Left lobe of liver (tissue), 2 donors: Measurements from ENCODE around the gene SETBP1. TPM values are rescaled to one million over a fixed set of nuclear protein-coding genes. Genes with fewer than 3 reads are reported as not detected.

Experiments used
- ATAC-seq: fragments of 200-7000 bp; cut with Tn5 transposase; one replicate; pipeline ENCODE4 v1.9.1; 2020; ENCODE audit warnings: mild to moderate bottlenecking, moderate library complexity
- DNase-seq: peaks from one replicate; pipeline ENCODE4 v3.0.0-alpha.2; 2020; ENCODE audit warnings: low spot score
- total RNA-seq: library from RNA; stranded (reverse); gene quantifications from one replicate; pipeline ENCODE4 v1.2.1, GENCODE V29; 2021
- donor health status: DM: no; HTN: no; CAD: no; lungs with moderate emphysema.
- donor health status: DM: no; HTN: yes; CAD: no.

The SETBP1 gene
- total RNA-seq, 1 donor from 2014 or later = 17.3 TPM

DNA sequence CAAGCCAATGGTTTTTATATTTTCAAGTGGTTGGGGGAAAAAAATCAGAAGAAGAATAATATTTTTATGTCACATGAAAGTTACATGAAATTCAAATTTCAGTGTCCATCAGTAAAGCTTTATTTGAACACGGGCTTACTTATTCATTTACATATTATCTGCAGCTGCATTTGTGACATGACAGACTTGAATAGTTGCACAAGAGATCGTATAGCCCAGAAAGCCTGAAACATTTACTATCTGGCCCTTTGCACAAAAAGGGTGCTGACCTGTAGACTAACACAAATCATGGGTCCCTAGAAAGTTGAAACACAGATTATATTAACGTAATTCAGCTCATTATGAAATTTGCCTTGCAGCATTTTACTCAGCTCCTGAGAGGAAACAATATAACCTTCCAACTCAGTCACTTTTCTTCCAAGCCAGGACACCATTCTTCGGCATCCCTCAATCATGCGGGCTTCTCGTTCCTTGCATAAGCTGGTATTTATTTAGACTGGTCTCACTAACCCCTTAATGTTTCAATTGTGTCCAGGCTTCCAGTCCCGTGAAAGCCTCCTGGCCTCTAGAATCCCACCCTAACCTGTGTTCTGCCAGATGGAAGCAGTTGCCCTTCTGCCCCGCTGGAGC lies 402.7 kb downstream of the SETBP1 start:
- no peak for DNase-seq
- no peak for ATAC-seq

DNA sequence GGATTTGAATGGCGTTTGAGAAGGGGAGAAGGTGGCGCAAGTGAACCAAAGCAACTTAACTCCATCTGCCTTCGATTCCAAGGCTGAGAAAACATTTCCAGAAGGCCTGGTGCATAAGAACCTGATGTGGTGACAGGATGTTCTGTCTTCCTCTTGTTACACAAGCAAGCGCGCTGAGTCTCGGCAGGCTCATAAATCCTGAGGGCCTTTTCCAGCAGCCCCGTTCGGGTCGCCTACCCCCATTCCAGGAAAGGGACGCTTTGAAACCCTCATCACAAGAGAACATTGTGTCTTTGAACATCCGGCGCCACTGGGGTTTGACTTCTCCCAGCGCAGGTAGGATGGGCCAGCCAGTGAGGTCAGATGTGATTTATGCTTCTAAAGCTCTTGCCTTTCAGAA lies 403.5 kb downstream of the SETBP1 start:
- DNase-seq = no peak
- no peak for ATAC-seq

DNA sequence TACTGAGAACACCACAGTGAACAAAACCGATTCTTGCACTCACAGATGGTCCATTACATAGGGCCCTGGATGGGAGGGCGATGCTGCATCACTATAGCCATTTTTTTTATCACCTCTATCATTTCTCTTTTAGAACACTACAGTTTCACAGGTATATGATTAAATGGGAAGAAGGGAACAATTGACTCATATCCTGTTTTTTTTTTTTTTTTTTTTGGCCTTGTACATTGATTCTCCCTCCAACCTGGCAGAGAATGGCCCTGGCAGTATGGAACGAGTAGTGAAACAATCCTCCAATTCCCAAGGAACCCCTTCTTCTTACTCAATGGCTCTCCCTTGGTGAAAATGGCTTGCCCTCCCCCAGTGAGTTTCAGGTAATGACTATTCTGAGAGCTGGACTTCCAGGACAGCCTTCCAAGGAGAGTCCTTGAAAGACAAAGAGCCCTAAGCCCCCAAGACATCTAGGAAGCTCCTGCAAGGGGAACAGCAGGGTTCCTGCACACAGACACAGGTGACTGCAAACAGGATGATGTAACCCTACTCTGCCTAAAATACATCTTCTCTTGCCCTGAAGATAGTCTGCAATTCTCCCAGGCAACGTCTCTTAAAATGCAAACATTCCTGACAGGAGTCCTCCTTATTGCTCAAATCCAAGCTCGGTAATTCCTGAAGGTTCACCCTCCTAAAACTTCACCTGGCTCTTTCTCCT lies 405.4 kb downstream of the SETBP1 start:
- no peak for ATAC-seq
- no peak for DNase-seq

DNA sequence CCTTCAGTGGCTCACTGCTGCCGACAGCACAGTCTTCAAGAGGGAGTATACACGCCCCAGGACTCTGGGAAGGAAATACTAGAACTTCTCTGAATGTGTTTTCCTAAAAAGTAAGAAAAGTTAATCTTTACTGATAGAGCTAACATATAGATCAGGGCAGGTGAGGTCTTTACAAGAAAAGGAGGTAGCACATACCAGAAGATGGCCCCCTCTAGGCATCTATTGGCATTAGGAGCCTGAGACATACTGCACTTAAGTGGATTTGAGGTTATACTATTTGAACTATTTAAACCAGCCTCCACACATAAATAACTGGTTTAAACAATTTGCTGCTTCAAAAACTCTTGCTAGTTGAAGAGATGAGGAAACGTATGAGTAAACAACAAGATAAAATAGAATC lies 406.1 kb downstream of the SETBP1 start:
- no peak for ATAC-seq
- no peak for DNase-seq

DNA sequence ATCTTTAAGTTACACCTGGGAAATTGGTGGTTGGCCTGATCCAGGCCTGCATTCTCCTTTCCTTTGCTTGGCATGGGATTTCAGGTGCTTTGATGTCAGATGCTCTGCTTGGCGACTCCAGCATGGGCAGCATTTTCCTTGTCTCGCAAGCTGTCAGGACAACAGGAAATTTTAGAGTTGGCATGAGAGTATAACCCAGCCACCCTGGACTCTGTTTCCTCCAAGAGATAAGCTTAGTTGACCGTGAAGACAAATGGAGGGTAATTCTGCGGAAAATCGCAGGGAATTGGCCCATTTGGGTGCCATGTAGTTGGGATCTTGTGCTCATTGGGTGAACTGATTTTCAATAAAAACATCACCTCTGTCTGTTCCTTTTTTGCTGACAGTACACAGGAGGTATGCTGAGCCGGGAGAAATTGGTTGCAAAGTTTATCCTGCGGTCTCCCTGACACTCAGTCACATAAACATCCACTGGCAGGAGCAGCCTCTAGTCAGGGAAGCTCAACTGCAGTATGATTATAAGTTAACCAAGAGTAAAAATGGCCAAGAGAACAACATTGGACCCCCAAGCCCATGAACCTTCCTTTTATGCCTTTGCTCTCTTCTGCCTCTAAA lies 409.9 kb downstream of the SETBP1 start:
- DNase-seq (no peak), ATAC-seq (no peak)

DNA sequence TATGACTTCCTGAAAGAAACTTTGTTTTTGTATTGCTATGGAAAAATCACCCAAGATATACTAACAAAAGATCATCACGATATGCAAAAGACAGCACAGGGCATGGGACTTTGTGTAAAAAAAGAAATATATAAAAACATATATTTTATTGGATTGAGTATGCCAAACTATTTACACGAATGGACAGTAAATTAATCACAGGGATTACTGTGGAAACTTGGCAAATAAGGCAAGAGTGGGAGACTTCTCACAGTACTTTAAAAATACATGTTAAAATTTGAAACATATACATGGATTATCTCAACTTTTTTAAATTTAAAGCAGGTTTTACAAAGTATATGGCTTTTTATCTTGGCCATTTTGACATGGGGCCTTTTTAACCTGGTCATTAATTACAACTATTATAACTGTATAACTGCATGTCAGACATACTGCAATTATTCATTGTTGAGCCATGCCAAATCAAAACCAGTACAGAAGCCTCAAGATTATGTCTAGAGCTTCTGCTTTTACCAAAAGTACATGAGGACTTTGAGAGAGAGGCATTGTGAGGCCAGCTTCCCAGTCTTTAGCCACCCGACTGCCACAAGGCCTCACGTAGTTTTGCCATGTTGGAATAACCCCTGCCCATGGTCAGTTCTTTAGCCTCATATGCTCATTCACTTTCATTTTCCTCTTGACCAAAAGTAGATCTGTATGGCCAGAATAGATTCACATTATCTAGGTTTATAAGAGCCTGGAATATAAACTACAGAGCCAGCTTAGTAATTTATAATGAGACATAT lies 419.8 kb downstream of the SETBP1 start:
- ATAC-seq (no peak), DNase-seq (no peak)

DNA sequence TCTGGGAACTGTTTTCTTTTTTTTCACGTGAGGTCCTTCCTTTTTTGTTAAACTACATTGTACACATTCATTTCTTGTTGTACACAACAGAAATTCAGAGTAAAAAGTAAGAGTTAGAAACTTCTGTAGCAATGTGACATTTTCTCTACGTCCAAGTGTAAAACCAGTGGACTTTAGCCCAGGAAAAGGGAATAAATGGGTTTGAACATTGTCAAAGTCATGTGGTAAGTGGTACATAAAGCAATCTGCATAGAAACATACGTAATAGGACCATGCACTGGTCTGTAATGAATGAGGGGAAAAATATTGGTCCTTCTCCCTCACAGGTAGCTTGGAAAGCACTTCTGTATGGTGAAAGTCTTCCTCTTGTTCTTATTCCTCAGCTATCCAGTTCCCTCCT lies 421.4 kb downstream of the SETBP1 start:
- no peak for ATAC-seq
- DNase-seq = no peak

DNA sequence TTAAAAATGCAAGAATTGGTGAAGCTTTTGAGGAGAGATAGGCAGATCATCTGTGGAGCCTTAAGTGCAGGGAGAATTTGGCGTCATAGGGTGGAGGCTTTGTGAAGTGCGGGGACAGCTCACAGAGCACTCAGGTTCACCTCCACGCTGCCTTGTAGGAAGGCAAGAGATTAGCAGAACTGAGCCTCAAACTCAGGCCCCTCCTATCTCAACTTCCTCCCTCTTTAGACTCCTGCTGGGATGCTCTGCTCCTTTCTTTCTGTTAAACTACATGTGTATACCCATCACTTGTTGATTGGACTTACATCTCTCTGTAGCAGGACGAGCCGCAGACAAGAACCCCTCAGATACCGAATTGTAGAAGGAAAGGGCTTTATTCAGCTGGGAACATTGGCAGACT lies 422.2 kb downstream of the SETBP1 start:
- DNase-seq (no peak), ATAC-seq (no peak)

DNA sequence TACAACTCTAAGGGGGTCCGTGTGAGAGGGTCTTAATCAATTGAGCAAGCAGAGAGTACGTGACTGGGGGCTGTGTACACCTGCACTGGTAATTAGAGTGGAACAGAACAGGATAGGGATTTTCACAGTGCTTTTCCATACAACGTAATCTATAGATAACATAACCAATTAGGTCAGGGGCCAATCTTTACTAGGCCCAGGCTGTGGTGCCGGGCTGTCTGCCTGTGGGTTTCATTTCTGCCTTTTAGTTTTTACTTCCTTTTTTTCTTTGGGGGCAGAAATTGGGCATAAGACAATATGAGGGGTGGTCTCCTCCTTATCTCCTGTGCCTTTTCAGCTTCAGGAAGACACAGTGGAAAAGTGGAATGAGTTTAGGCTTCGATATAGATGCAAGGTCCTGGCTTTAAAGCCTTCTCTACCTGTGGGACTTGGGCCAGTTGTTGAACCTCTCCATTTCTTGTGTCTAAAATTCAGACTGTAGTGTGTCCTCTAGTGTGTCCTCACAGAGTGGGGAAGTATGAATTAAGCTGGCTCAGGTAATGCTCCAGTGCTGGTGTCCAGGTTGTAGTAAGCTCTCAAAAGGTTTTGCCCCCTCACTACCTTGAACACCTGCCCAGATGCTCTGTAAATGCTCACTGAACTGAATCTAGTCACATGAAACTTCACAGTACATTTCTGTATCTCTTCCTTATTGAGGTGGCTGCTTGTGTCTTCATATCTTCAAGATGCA lies 422.8 kb downstream of the SETBP1 start:
- DNase-seq = no peak
- ATAC-seq = no peak

DNA sequence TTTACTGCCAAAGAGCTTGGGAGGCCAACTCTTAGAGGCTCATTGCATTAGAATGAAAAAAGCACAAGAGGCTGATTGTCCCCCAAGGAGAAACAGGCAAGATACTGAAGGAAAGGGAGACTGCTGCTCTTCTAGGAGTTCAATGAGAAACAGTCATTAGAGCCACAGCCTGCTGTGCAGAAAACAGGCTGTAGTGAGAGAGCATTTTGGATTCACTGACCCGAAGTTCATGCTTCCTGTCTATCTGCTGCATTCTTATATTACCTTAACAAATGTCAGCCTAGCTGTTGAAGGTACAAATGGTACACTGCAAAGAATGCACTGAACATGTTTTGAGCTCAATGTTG lies 423.3 kb downstream of the SETBP1 start:
- ATAC-seq = no peak

DNA sequence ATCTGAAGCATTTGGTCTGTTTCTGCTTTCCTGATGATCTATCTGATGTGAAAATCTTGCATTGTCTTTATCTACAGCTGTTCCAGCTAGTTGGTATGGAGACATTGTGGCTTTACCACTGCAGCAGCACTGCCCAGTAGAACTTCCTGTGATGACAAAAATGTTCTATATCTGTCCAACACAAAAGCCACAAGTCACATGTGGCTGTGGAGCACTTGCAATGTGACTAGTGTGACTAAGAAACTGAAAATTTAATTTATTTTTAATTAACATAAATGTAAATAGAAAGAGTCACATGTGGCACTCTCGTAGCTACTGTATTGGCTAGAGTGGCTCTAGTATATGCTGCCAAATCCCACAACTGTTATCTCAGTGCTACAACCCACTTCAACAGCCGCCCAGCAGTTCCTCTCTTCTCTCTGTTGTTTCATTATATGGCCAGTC lies 425.7 kb downstream of the SETBP1 start:
- no peak for ATAC-seq
- no peak for DNase-seq

More for the DNA sequence above, 423.3 kb downstream of the SETBP1 start:
- DNase-seq = no peak

DNA sequence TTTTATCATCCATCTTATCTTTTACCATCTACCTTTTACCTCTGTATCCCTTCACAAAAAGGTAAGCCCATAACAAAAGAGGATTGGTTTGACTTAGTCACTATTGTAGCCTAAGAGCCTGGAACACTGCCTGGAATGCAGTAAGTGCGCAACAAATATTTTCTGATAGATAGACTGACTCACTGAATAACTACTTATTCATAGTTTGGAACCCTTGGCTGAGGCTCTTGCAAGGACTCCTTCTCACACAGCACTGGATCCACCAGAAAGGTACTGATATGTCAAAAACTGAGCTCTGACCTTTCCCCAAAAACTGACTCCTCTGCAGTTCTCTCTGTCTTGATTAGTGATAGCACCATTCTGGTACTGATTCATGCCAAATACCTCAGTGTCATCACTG lies 426.7 kb downstream of the SETBP1 start:
- ATAC-seq (no peak), DNase-seq (no peak)

DNA sequence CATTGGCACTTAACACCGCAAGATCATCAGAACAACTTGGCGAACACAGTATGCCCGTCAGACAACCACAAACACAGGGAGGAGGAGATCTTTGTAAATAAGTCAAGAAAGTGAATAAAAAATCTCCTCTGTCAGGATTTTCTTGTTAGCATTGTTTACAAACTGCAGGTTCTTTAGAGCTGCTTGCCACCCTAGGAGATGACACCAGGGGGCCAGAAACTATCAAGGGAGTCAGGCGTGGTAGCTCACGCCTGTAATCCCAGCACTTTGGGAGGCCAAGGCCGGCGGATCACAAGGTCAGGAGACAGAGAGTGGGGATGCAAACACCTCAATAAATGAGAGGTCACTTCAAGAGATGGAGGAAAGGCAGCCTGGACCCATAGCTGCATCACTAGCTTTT lies 428.1 kb downstream of the SETBP1 start:
- no peak for ATAC-seq
- DNase-seq = no peak

DNA sequence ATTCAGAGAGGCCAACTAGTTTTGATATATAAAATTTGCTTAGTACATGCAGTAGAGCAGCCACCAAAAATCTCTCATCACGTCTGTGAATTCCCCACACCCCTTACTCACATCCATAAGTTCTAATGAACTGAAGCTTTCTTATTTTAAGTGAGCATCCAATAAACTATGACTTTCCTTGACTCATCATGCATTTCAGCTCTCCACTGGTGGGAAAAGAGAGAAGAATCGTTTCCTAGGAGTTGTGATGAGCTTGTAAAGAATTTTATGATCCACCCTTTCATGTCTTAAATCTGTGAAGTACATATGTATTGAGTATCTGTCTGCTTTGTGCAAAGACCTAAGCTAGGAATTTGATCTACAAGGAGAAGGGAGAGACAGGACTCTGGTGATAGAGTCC lies 428.6 kb downstream of the SETBP1 start:
- no peak for DNase-seq
- ATAC-seq = no peak

DNA sequence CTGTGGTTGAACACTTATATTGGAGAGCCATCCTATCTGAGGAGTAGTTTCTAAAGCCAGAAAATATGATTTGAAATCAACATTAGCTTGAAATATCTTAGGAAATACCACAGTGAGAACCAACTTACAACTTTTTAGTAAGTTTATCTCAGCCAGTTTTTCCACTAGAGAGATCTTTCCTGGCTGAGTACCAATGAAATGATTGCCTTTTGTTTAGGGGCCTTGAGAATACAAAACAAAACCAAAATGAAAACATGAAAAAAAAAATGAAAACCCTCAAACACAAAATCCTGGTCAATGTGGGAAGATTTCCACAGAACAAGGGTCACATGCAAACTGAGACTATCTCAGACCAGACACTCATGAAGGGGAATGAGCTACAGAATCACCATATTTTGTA lies 429.0 kb downstream of the SETBP1 start:
- no peak for DNase-seq
- no peak for ATAC-seq

DNA sequence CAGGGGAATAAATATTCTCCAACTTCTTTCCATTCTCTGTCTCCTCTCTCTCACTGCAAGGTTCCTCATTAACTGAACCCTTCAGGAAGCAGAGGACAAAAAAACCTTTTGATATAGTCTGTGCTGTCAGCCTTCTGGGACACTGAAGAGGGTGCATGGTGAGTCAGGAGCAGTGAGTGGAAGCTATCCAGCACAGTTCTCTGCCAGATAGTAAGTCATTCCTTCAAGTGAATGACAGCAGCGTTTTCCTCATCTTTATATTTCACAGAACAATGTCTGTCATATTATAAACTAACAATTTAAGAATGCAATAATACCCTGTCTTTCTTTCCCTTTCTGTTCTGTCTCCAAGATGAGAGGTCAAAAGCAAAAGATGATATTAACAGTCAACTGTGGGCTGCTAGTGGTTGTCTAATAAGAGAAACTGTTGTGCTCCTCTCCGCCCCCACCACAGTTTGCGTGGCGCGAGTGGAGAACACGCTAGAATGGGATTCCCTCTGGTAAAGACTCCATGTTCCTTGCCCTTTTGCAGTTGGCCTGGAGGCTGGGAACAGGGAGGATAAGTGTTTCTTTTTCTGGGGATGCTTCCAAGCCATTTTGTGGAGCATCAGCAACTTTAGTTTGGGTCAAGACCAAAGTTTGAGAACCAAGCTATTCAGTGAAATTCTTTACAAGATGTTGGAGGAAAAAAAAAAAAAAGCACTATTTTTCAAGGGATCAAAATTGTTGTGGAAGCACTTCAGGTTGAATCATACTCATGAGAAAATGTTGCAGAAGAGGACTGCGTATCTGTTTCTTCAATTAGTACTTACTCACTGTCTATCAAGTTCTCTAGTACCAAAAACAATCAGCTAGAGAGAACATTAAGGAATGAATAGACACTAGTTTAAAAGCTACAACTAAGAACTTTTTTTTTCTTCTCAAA lies 430.2 kb downstream of the SETBP1 start:
- ATAC-seq (no peak), DNase-seq (no peak)

DNA sequence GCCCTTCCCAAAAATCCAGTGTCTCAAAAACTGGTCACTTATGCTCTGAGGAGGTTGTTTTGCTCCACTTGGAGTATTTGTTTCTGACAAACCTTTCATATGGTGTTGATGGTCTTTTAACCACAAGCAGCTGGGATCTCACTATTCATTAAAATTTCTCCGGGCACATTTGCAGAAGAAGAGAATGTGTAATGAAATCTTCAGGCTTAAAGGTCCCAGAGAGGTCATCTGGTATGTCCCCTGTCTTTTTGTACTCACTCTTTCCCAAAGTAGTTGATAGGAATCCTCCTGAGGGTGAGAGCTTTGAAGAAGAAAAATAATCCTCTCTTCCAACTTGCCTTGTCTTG lies 430.8 kb downstream of the SETBP1 start:
- ATAC-seq (no peak), DNase-seq (no peak)

DNA sequence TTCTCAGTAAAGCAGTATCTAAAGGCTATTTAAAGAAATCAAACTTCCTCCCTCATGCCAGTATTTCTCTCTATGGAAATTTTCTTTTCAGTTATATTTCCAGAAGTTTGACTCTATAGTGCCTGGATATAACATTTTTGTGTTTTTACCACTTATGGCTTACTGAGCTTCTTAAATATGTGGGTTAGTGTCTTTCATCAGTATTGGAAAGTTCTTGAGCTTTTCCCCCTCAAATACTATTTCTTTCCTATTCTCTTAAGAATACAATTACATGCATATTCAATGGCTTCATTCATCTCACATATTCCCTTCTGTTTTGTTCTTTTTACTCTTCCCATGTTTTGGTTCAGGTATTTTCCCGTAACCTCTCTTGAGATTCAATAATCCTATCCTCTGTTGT lies 432.0 kb downstream of the SETBP1 start:
- ATAC-seq = no peak
- no peak for DNase-seq

DNA sequence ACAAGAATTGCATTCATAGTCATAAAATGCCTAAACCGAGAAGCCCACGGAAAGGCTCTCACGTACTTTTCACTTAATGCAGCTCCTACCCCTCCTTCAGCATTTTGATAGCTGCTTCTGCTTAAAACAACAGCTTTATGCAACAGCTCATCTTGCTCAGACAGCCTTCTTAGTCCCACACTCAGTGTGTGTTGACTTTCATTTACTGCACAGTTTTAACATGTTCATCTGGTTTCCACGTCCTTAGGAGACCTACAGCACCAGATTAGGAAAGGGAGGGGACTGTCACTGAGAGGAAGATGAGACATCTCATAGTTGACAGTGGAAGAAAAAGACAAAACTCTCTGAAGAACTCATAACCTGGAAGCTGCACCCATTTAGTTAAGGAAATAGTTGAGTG lies 435.4 kb downstream of the SETBP1 start:
- ATAC-seq (no peak), DNase-seq (no peak)
